Measurements from ENCODE around the gene PROK1.
"Not testable (repeated sequence)": the region's sequence is repeated elsewhere in the genome, so short reads cannot be mapped to it uniquely, and the experiment has no call there.

PROK1 gene

DNA sequence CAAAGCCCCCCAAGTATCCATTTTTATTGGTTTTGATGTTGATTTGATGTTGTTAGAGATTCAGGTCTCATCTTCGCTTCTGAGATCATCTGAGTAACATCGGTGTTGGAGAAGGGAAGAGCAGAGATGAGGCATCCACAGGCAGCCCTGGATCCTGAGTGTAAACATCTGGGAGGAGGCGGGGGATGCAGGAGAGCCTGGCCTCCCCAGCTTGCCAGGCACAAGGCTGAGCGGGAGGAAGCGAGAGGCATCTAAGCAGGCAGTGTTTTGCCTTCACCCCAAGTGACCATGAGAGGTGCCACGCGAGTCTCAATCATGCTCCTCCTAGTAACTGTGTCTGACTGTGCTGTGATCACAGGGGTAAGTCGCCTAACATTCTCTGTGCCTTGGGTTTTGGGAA, at the start of gene PROK1:
PROK1 (plus strand) TSS at position 221 of the 400 bp plus-strand sequence; CDS start at position 289, 68 bp downstream.
- DNase-seq (ENCODE audit: low spot score), result no peak

DNA sequence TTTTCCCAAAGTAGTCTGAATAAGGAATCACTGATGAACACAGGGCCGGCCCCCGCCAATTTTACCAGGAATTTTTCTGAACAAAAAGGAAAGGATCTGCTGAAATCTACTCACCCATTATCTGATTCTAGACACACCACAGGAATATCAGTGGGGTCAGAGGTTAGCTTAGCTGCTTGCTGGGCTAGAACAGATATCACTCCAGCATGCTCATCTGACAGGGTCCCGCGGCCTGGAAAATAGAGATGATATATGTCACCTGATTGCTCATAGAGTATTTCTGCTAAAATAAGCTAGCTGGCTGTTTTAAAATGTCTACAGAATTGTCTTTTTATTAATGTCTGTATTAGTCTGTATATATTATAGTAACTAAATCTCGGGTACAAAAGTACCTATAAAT, 47.1 kb upstream of the PROK1 start:
- no peak for DNase-seq (ENCODE audit: low spot score)

GRCh38 chr1:110404401-110404800, 46.5 kb upstream of the PROK1 start:
- no peak for DNase-seq (ENCODE audit: low spot score)

DNA sequence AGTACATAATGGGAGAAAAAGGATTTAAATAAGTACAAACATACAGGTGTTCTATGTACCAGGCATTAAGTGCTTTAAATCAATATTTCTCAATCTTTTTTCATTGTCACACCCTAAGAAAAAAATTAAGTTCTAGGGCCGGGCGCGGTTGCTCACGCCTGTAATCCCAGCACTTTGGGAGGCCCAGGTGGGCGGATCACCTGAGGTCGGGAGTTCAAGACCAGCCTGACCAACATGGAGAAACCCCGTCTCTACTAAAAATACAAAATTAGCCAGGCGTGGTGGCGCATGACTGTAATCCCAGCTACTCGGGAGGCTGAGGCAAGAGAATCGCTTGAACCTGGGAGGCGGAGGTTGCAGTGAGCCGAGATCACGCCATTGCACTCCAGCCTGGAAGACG, 44.5 kb upstream of the PROK1 start:
- not testable (repeated sequence) for DNase-seq (ENCODE audit: low spot score)

DNA sequence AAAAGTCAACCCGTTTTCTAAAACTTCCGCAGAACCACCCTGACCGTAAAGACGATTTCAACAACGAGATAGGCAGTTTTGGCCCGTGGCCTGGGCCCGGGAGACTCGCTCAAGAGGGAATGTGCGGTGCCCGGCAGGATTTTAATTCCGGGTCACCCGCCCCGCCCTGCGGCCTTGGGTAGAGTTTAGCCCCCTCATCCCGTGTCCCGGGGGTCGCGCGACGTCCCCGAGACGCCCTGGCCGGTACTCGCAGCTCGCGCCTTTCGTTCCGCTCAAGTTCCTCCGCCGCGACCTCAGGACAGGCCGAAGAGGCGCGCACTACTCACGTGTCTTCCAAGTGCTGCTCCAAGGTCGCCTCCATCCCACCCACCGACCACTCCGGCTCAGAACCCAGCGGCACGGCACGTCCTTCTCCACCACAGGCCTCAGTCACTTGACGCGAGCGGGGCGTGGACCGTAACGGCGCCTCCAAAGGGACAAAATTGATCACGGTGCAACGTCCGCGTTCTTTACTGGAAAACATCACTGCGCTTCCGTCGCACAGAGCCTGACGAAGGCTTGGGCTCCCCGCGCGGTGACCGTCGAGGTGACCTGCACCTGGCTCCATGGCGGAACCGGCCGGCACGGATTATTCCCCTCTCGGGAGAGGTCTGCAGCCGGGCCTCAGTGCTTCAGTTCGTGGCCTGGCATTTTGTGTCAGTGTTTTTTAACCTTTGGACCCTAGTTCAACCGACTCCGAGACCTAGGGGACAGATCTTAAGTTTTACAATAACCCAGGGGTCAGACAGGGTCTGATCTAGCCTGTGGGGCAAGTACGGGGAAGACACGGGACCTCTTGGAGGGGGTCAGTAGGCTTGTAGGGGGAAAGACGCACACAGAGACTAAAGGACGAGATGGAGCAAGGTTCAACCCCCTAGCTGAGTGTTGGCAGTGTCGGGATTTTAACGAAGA, 43.4 kb upstream of the PROK1 start, which contains the start of gene LAMTOR5:
LAMTOR5 (minus strand) TSS at position 435 of the 951 bp plus-strand sequence; CDS start at position 361, 74 bp downstream.
- peak; percentile 93 for DNase-seq (ENCODE audit: low spot score)

- no peak for DNase-seq (ENCODE audit: low spot score)
These were observed 42.5 kb upstream of the PROK1 start for GRCh38 chr1:110408488-110408887.

GRCh38 chr1:110409316-110409715, 41.6 kb upstream of the PROK1 start:
- no peak for DNase-seq (ENCODE audit: low spot score)

GRCh38 chr1:110411173-110411735, 39.7 kb upstream of the PROK1 start:
- no peak for DNase-seq (ENCODE audit: low spot score)

GRCh38 chr1:110412576-110412975, 38.4 kb upstream of the PROK1 start:
- peak; percentile 86 for DNase-seq (ENCODE audit: low spot score)

- not testable (repeated sequence) for DNase-seq (ENCODE audit: low spot score)
These were observed 37.9 kb upstream of the PROK1 start for GRCh38 chr1:110413045-110413444.

- DNase-seq (ENCODE audit: low spot score), result no peak
These were observed 32.2 kb upstream of the PROK1 start for GRCh38 chr1:110418729-110419128.

- no peak for DNase-seq (ENCODE audit: low spot score)
These were observed 30.8 kb upstream of the PROK1 start for GRCh38 chr1:110420023-110420662.

GRCh38 chr1:110420874-110421793, 29.8 kb upstream of the PROK1 start:
- DNase-seq (ENCODE audit: low spot score), result peak; percentile 76

GRCh38 chr1:110424699-110425611, 26.0 kb upstream of the PROK1 start:
- DNase-seq (ENCODE audit: low spot score), result no peak

DNA sequence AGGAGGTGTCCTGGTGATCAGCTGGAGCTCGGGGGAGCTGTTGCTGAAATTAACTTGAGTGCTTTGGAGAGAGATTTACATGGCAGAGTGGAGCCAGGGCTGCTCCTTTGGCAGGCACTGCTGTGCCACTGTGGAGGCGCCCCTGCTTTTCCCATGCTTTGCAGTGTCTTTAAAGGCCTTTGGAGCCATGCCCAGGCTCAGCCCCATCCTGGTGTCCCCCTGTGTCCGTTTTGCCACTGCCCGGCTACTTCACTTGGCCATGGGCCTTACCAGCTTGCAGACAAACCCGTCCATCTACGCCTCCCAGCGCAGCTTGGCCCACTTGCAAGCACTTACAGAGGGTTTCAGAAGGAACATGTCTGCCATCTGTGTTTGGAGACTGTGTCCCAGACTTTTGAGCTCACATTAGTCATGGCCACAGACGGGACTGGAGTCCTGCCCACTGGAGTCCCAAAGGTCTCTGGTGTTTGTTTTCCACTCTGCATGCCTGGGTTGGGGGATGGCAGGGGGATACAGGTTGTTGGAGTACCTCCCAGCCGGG, 25.3 kb upstream of the PROK1 start:
- peak; percentile 29 for DNase-seq (ENCODE audit: low spot score)

DNA sequence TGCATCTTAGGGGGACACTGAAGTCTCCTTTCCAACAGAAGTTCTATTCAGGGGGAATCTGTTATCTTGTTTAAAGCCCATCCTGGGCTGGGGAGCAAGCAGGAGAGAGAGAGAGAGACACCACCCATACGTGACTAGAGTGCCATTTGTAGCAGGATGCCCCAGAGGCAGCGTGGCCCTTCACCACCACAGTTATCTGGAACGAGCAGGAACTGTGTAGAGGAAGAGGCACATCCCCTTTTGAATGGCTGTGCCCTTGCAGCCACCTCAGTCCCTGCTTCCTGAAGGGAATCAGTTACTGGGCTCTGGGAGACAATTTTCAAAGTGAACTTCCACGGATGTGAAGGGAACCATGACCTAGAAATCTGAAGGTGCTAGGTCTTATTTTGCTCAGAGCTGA, 24.1 kb upstream of the PROK1 start:
- DNase-seq (ENCODE audit: low spot score), result no peak

DNA sequence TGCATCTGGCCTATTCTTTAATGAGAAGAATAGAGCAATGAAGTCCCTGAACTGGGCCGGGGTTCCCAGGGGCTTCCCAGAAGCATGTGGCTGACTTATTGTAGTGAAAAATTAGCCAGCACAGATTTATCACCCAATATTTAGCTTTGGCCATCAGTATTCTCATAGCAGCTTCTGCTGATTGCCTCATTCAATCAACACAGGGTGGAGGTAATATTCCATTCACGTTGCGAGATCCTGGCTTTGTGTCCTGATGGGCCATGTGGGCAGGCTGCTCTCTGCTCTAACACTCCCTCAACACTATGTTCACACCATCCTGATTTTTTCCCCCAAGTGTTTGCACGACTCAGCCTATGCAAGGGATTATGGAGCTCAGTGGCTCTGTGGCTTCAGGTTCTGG, 22.0 kb upstream of the PROK1 start:
- DNase-seq (ENCODE audit: low spot score), result no peak

GRCh38 chr1:110430366-110430765, 20.6 kb upstream of the PROK1 start:
- DNase-seq (ENCODE audit: low spot score), result no peak

GRCh38 chr1:110430901-110431300, 20.0 kb upstream of the PROK1 start:
- DNase-seq (ENCODE audit: low spot score), result no peak

- DNase-seq (ENCODE audit: low spot score), result no peak
These were observed 17.7 kb upstream of the PROK1 start for GRCh38 chr1:110433213-110433612.

Measured in AG20443 (cell line).